GM23338 (cell line): Measurements from ENCODE around the gene ERCC3. TPM values are rescaled to one million over a fixed set of nuclear protein-coding genes. Genes with fewer than 3 reads are reported as not detected.

Source experiments
- ATAC-seq: fragments of 200-7000 bp; cut with Tn5 transposase; 3 replicates; pipeline ENCODE4 v1.9.1; 2020
- DNase-seq: peaks from one replicate; pipeline ENCODE4 v3.0.0-alpha.2; 2015; ENCODE audit warnings: low spot score
- H2AFZ ChIP-seq: fragments of 200-600 bp; sonication (generic); 2 replicates; pipeline ENCODE4 v1.8.0; 2016; ENCODE audit warnings: antibody characterized with exemption, mild to moderate bottlenecking, moderate library complexity
- H3F3A ChIP-seq: fragments of 200-600 bp; sonication (generic); replicated peaks from 2 replicates; pipeline ENCODE4 v1.8.0; 2017; ENCODE audit warnings: antibody characterized with exemption, mixed run types, low read depth
- H3K27ac ChIP-seq: fragments of 200-600 bp; sonication (generic); 2 replicates; pipeline ENCODE4 v1.6.1; 2016; ENCODE audit warnings: low read depth
- H3K27me3 ChIP-seq: fragments of 200-600 bp; sonication (generic); 2 replicates; pipeline ENCODE4 v1.8.0; 2016; ENCODE audit warnings: mild to moderate bottlenecking, mixed run types, moderate library complexity; ENCODE audit not compliant: insufficient read depth
- H3K36me3 ChIP-seq: fragments of 200-600 bp; sonication (generic); 2 replicates; pipeline ENCODE4 v1.8.0; 2016; ENCODE audit warnings: mild to moderate bottlenecking; ENCODE audit not compliant: insufficient read depth
- H3K4me1 ChIP-seq: fragments of 200-600 bp; sonication (generic); 2 replicates; pipeline ENCODE4 v1.8.0; 2016; ENCODE audit warnings: mild to moderate bottlenecking, moderate library complexity; ENCODE audit not compliant: insufficient read depth
- H3K4me2 ChIP-seq: fragments of 200-600 bp; sonication (generic); 2 replicates; pipeline ENCODE4 v1.7.1; 2017; ENCODE audit warnings: mixed run types
- H3K4me3 ChIP-seq: fragments of 200-600 bp; sonication (generic); 2 replicates; pipeline ENCODE4 v1.6.1; 2016; ENCODE audit warnings: mixed run types
- H3K79me2 ChIP-seq: fragments of 200-600 bp; sonication (generic); replicated peaks from 2 replicates; pipeline ENCODE4 v1.8.0; 2017; ENCODE audit warnings: mild to moderate bottlenecking; ENCODE audit not compliant: insufficient read depth
- H3K9me2 ChIP-seq: fragments of 200-600 bp; sonication (generic); 2 replicates; pipeline ENCODE4 v1.8.0; 2017; ENCODE audit not compliant: insufficient read depth
- H4K20me1 ChIP-seq: fragments of 200-600 bp; sonication (generic); replicated peaks from 2 replicates; pipeline ENCODE4 v1.8.0; 2017; ENCODE audit warnings: mild to moderate bottlenecking; ENCODE audit not compliant: insufficient read depth
- H3K27ac Mint-ChIP-seq: 2 replicates; pipeline ENCODE4 v1.8.0; 2020; ENCODE audit warnings: inconsistent platforms, mild to moderate bottlenecking, moderate library complexity, mixed read lengths
- H3K27me3 Mint-ChIP-seq: 3 replicates; pipeline ENCODE4 v1.8.0; 2022; ENCODE audit warnings: low read depth, mild to moderate bottlenecking, moderate library complexity, mixed read lengths, inconsistent platforms; ENCODE audit not compliant: insufficient read depth, poor library complexity
- H3K36me3 Mint-ChIP-seq: 3 replicates; pipeline ENCODE4 v1.8.0; 2021; ENCODE audit warnings: low read depth, mild to moderate bottlenecking, inconsistent platforms, moderate library complexity, mixed read lengths
- H3K4me1 Mint-ChIP-seq: 3 replicates; pipeline ENCODE4 v1.8.0; 2020; ENCODE audit warnings: mild to moderate bottlenecking, inconsistent platforms, mixed read lengths
- H3K4me3 Mint-ChIP-seq: 3 replicates; pipeline ENCODE4 v1.8.0; 2021; ENCODE audit warnings: moderate library complexity, mild to moderate bottlenecking, inconsistent platforms, mixed read lengths
- H3K9me3 Mint-ChIP-seq: 3 replicates; pipeline ENCODE4 v1.8.0; 2020; ENCODE audit warnings: moderate library complexity, mild to moderate bottlenecking, inconsistent platforms, mixed read lengths
- CREB1 ChIP-seq: fragments of 250-450 bp; sonication (Bioruptor Pico); IDR thresholded peaks from 2 replicates; pipeline ENCODE4 v1.5.0; 2020; ENCODE audit warnings: low read depth, mild to moderate bottlenecking, moderate library complexity
- CTCF ChIP-seq, 2 experiments: fragments of 200-600 bp in 1 of 2; sonication (generic) in 1 of 2; conservative IDR thresholded peaks; 2 replicates each; pipeline versions ENCODE4 v1.5.1 to v1.6.1; 2016 to 2017; ENCODE audit warnings: antibody characterized with exemption in 2 of 2, low read depth in 2 of 2, mild to moderate bottlenecking in 2 of 2, moderate library complexity in 1 of 2
- ETS1 ChIP-seq: IDR thresholded peaks from 2 replicates; pipeline ENCODE4 v1.6.1; 2016; ENCODE audit warnings: antibody characterized with exemption
- EZH2 ChIP-seq: fragments of 200-600 bp; sonication (generic); IDR thresholded peaks from one replicate; pipeline ENCODE4 v1.8.0; 2017; ENCODE audit warnings: antibody characterized with exemption, mild to moderate bottlenecking, low read depth; ENCODE audit not compliant: unreplicated experiment
- EZH2phosphoT487 ChIP-seq: fragments of 200-600 bp; sonication (generic); IDR thresholded peaks from one replicate; pipeline ENCODE4 v1.8.1; 2018; ENCODE audit warnings: antibody characterized with exemption; ENCODE audit not compliant: unreplicated experiment
- JUNB ChIP-seq: IDR thresholded peaks from one replicate; pipeline ENCODE4 v1.6.1; 2016; ENCODE audit warnings: antibody characterized with exemption; ENCODE audit not compliant: unreplicated experiment
- NANOG ChIP-seq: IDR thresholded peaks from 2 replicates; pipeline ENCODE4 v1.6.1; 2016; ENCODE audit warnings: antibody characterized with exemption, borderline replicate concordance
- REST ChIP-seq: IDR thresholded peaks from one replicate; pipeline ENCODE4 v1.6.1; 2018; ENCODE audit warnings: antibody characterized with exemption; ENCODE audit not compliant: unreplicated experiment
- STAT1 ChIP-seq: IDR thresholded peaks from one replicate; pipeline ENCODE4 v1.6.1; 2016; ENCODE audit warnings: antibody characterized with exemption; ENCODE audit not compliant: unreplicated experiment
- ZNF114 ChIP-seq: fragments of 250-450 bp; sonication (Bioruptor Pico); IDR thresholded peaks from 2 replicates; pipeline ENCODE4 v1.5.0; 2020; ENCODE audit warnings: mild to moderate bottlenecking, moderate library complexity
- ZNF331 ChIP-seq: fragments of 250-450 bp; sonication (Bioruptor Pico); IDR thresholded peaks from 2 replicates; pipeline ENCODE4 v1.5.0; 2020; ENCODE audit warnings: low read depth, mild to moderate bottlenecking, moderate library complexity
- polyA plus RNA-seq: library from polyadenylated mRNA; unstranded; fragments of >200 nt; fragmentation: Nextera tagmentation; extraction: Ambion mirVana; gene quantifications from 2 replicates; pipeline ENCODE4 v1.2.1, GENCODE V29; 2016
- total RNA-seq: library from RNA; depleted of rRNA; stranded (reverse); fragments of >200 nt; shearing (Covaris generic); gene quantifications from 2 replicates; pipeline ENCODE4 v1.2.3, GENCODE V29; 2014

Gene ERCC3
- total and polyA plus RNA-seq, 2 experiments from 2014 or later: 35.1 to 62.7 TPM

GRCh38 chr2:127320586-127321275 lies 26.8 kb upstream of the ERCC3 start:
- H3K27me3 Mint-ChIP-seq: no peaks in the 10 kb centered on the region
- Histone ChIP-seq H4K20me1 (no peaks in the 10 kb centered on the region; the same call in 1 of the 2 replicates), H3K27me3 (no peaks in the 10 kb centered on the region), H3F3A (no peaks in the 10 kb centered on the region), H3K79me2 (no peaks in the 10 kb centered on the region), H3K27ac (no peak overlapping the region), H3K9me2 (no peaks in the 10 kb centered on the region), H3K4me2 (no peak overlapping the region), H2AFZ (no peak overlapping the region), H3K4me1 (no peaks in the 10 kb centered on the region), H3K36me3 (peaks cover 3% of the 10 kb centered on the region; the same call in 1 of the 2 replicates), H3K4me3 (no peak overlapping the region)
- DNase-seq (no peak), ATAC-seq (no peak)
- peaks cover 27% of the 10 kb centered on the region for H3K36me3 Mint-ChIP-seq
- H3K4me3 Mint-ChIP-seq: no peak overlapping the region
- H3K4me1 Mint-ChIP-seq: no peaks in the 10 kb centered on the region
- no peaks in the 10 kb centered on the region for H3K9me3 Mint-ChIP-seq
- no peak overlapping the region for H3K27ac Mint-ChIP-seq
- TF ChIP-seq NANOG (no peak), ZNF114 (CRISPR knock-in tag) (no peak), CREB1 (CRISPR knock-in tag) (no peak), STAT1 (no peak)

- no peak overlapping the region for H3K27ac ChIP-seq
- H3K27me3 Mint-ChIP-seq: no peaks in the 10 kb centered on the region
- H3K9me2 ChIP-seq: no peaks in the 10 kb centered on the region
- no peak for DNase-seq
- no peaks in the 10 kb centered on the region for H3K27me3 ChIP-seq
- ATAC-seq: no peak
- no peak overlapping the region for H3K4me3 ChIP-seq
- peaks cover 3% of the 10 kb centered on the region; the same call in 1 of the 2 replicates for H3K36me3 ChIP-seq
- no peaks in the 10 kb centered on the region for H3K79me2 ChIP-seq
- H3K4me1 ChIP-seq: no peaks in the 10 kb centered on the region
- H3K4me1 Mint-ChIP-seq: no peaks in the 10 kb centered on the region
- H3K27ac Mint-ChIP-seq: no peak overlapping the region
- H4K20me1 ChIP-seq: no peaks in the 10 kb centered on the region; the same call in 1 of the 2 replicates
- H3K9me3 Mint-ChIP-seq: no peaks in the 10 kb centered on the region
- H3K36me3 Mint-ChIP-seq: peaks cover 27% of the 10 kb centered on the region
- H3K4me2 ChIP-seq: no peak overlapping the region
- no peak overlapping the region for H2AFZ ChIP-seq
- H3K4me3 Mint-ChIP-seq: no peak overlapping the region
- no peaks in the 10 kb centered on the region for H3F3A ChIP-seq
- TF ChIP-seq CTCF (conservative IDR thresholded peaks at IDR 0.05; ENCODE audit: low read depth in 2 of 2) (no peak), NANOG (no peak), JUNB (no peak), REST (no peak), ZNF114 (CRISPR knock-in tag) (no peak), ZNF331 (CRISPR knock-in tag) (no peak), EZH2phosphoT487 (no peak), STAT1 (no peak), EZH2 (no peak), ETS1 (no peak), CREB1 (CRISPR knock-in tag) (no peak)
These were observed 26.1 kb upstream of the ERCC3 start for GRCh38 chr2:127320067-127320466.
